C4-2B (cell line): ENCODE results near the gene FLNC.
A peak's percentile ranks its signal among the peaks of the same experiment; 100 is the strongest.

ENCODE experiments used
- H3K27ac ChIP-seq: fragments of 450-650 bp; 2 replicates; pipeline ENCODE4 v1.5.1; 2017
- CTCF ChIP-seq: fragments of 450-650 bp; conservative IDR thresholded peaks from 2 replicates; pipeline ENCODE4 v1.5.1; 2017; ENCODE audit warnings: mild to moderate bottlenecking
- ZFX ChIP-seq: fragments of 450-650 bp; IDR thresholded peaks from 2 replicates; pipeline ENCODE4 v1.6.1; 2017

FLNC gene

GRCh38 chr7:128883622-128884448, 53.6 kb downstream of the FLNC start:
- TF ChIP-seq CTCF (peak; percentile 99), ZFX (no peak)
- H3K27ac ChIP-seq, result no peak overlapping the region

DNA sequence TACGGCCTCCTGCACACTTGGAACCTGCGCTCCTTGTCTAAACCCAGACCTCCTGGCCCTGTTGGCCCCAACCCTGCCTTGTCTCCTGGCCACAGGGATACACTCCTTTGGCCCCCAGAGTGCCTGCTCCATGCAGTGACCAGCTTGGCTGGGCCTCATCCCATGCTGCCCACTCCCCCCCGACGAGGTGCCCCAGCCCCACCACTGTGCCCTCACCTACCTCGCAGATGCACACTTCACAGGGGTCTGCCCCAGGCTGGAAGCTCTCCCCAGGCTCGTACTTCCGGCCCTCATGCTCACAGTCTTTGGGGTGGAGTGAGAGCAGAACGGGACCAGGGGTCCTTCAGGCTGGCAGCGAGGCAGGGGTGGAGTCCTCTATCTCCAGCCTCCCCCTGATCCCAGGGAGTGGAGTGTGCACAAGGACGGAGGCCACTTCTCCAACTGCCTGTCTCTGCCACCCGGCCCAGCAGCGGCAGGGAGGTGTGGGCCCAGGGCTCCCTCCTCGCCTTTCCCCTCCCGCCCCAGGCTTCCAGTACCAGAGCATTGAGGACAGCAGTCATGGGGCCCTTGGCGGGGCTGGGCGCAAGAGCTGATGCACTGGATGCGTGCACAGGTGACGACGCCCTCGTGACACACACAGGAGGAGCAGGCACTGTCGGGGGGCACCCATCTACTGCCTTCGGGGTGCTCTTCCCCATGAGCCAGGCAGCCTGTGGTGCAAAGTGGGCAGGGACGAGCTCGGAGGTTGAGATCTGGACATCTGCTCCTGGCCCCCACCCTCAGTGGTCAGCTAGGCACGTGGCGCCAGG, 54.6 kb downstream of the FLNC start:
- no peak for TF ChIP-seq CTCF
- TF ChIP-seq ZFX, result no peak
- no peak overlapping the region for H3K27ac ChIP-seq

GRCh38 chr7:128885370-128886187, 55.4 kb downstream of the FLNC start:
- no peak overlapping the region for H3K27ac ChIP-seq

DNA sequence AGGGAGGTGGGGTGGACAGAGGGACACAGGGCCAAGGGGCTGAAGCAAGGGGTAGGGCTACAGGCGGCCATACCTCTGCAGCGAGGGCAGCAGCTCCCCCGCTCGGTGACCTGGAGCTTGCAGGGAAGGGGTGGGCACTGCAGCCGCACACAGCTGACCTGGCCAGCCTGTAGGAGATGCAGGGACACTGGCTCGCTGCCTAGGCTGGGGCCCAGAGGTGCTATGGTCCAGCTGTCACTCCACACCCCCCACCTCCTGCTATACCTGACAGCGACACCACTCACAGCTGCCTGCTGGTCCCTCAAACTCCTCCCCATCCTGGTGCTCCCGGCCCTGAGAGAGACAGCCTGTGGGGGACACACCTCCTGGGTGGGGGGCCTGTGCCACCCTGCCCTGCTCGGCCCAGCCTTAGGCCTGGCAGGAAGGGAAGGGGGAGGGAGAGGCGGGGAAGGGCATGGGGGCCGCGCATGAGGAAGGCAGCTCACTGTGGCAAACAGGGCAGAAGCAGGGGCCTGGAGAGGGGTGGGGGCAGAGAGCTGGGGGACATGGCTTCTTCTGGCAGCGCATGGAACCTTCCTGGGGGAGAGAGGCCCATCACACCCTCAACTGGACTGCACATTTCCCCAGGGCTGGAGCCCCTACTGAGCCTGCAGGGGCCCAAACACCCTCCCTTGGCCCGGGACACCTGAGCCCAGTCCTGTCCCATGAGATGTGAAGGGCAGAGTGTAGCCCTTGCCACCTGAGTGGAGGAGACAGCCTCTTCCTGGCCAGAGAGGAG, 56.4 kb downstream of the FLNC start:
- H3K27ac ChIP-seq, result no peak overlapping the region
- no peak for TF ChIP-seq ZFX
- TF ChIP-seq CTCF, result no peak

More at GRCh38 chr7:128885370-128886187, 55.4 kb downstream of the FLNC start:
- no peak for TF ChIP-seq CTCF
- TF ChIP-seq ZFX, result no peak

DNA sequence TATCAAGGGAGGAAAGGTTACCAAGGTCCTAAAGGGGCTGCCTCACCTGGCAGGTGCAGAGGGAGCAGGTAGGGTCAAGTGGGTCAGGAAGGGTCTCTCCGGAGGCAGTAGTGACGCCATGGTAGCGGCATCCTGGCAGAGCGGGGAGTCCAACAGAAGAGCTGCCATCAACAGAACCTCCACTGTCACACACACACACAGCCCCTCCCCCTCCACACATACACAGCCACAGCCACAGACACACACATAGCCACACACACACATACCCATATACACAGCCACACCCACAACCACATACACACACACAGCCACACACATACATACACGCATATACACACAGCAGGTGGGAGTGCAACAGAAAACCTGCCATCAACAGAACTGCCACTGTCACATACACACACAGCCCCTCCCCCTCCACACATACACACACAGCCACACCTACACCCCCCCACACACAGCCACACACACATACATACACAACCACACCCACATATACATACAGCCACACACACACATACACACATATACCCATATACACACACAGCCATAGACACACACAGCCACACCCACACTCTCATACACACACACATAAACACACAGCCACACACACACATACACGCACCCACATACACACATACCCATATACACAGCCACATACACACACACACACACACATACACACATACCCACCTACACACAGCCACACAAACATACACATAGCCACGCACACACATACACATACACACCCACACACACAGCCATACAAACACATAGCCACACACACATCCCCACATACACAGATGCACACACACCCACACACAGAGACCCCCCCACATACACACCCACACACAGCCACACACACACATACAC, 57.2 kb downstream of the FLNC start:
- no peak overlapping the region for H3K27ac ChIP-seq
- TF ChIP-seq CTCF, result no peak
- TF ChIP-seq ZFX, result no peak
